GM18505 (cell line): Measurements from ENCODE around the gene NPIPA1.
"Not testable (repeated sequence)": the region's sequence is repeated elsewhere in the genome, so short reads cannot be mapped to it uniquely, and the experiment has no call there.

Experiments used
- ATAC-seq: cut with Tn5 transposase; IDR thresholded peaks from one replicate; pipeline ENCODE4 v1.9.1; 2021; ENCODE audit not compliant: unreplicated experiment
- POLR2A ChIP-seq: IDR thresholded peaks from 4 replicates; pipeline ENCODE4 v1.6.1; 2011; ENCODE audit warnings: borderline replicate concordance; ENCODE audit not compliant: insufficient read depth, insufficient read length; ENCODE audit errors: extremely low read depth

NPIPA1 gene

DNA sequence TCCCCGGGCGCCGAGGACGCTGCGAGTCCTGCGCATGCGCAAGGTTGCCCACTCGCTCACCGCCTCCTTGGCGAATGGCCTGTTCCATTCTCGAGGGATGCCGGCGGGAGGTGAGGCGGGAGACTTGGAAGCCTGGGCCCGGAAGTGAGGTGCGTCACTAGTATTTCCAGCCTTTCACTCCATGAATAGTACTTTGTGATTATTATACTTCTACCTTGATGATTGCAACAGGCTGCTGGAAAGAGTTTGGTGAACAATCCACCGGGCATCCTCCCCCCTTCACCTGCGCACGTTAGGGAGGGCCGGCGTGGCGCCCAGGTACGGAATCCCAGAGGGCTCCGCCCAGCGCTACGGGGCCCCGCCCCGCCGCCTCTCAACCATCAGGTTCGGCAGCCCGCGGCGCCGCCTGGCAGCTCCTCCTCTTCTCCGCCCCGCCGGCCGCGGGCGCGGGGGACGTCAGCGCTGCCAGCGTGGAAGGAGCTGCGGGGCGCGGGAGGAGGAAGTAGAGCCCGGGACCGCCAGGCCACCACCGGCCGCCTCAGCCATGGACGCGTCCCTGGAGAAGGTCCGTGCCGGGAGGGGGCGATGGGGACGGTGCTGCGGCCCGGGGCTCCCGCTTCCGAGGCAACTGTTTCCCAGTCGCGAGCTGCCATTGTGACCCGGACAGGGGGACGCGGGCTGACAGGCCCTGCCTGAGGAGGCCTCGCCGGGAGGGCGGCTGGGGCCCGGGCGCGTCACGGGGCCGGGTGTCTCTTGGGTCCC is 37.6 kb downstream of the NPIPA1 start, which contains the start of gene PDXDC1:
Gene PDXDC1 (plus strand): TSS at position 371 of the 762 bp plus-strand sequence. CDS start 174 bp downstream, at position 545.
- ATAC-seq = peak; percentile 89

GRCh38 chr16:14975418-14976194 is 38.4 kb downstream of the NPIPA1 start:
- ATAC-seq = peak; percentile 17

More for the DNA sequence above, 37.6 kb downstream of the NPIPA1 start, which contains the start of gene PDXDC1:
- TF ChIP-seq POLR2A = peak; percentile 81

DNA sequence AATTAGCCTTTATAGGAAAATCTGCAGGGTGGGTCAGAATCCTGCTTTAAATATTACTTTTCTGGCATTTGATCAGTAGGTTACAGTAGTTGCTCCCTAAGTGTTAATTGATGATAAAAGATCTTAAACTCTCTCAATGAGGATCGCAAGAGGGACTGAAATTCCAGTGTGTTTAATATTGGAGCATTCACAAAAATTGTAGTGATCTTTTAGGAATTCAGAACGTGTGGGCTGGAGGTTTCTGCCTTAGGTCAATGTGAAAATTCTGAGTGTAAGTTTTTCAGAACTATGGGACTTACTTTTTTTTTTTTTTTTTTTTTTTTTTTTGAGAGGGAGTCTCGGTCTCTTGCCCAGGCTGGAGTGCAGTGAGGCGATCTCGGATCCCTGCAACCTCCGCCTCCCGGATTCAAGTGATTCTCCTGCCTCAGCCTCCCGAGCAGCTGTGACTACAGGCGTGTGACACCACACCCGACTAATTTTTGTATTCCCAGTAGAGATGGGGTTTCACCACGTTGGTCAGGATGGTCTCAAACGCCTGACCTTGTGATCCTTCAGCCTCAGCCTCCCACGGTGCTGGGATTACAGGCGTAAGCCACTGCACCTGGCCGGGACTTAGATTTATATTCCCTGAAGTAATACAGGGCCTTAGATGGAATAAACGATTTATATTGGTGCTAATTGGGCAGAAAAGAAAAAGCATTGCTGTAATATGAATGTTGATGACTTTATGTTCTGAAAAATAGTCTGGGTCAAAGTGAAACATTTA is 39.9 kb downstream of the NPIPA1 start:
- not testable (repeated sequence) for ATAC-seq

DNA sequence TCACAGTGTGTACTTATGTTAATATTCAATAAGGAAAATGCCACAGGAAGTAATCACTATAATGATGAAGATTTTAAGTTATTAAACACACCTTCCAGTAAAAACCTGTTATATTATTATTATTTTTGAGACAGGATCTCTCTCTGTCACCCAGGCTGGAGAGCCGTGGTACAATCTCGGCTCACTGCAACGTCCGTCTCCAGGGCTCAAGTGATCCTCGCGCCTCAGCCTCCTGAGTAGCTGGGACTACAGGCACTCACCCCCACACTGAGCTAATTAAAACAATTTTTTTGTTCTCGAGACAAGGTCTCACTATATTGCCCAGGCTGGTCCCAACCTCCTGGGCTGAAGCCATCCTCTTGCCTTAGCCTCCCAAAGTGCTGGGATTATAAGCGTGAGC is 41.0 kb downstream of the NPIPA1 start:
- ATAC-seq = not testable (repeated sequence)

- ATAC-seq = not testable (repeated sequence)
Measured at GRCh38 chr16:14978908-14979307, 41.7 kb downstream of the NPIPA1 start.

DNA sequence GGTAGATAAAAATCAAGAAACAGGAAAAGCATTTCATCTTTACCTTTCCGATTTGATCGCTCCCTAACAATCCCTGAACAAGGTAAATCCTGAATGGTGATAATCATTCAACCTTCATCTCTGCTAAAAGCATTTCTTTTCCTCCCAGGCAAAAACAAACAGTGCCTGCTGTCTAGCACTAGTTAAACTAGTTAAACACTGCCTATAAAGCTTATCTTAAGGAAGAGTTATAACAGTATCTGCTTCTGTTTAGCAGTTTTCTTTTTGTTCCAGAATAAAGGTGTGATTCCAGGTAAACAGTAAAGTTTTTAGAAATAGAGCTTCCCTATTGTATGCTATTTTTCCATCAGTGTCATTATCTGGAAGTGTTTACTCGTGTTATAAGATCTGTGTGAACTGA is 44.0 kb downstream of the NPIPA1 start:
- not testable (repeated sequence) for ATAC-seq

DNA sequence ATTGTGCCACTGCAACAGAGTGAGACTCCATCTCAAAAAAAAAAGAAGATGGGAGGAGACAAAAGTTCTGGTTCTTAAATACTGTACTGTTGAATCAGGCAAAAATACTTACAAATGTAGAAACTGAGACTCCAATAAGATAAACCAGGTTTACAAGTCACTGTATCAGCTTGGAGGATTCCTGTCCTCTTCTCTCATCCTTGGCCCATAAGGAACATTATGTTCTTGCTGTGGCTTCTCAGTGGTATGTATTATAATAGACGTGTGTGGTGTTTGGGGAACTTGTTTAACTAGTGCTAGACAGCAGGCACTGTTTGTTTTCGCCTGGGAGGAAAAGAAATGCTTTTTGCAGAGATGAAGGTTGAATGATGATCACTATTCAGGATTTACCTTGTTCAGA is 45.3 kb downstream of the NPIPA1 start:
- ATAC-seq = not testable (repeated sequence)

- not testable (repeated sequence) for ATAC-seq
Measured at GRCh38 chr16:14988092-14988491, 50.8 kb downstream of the NPIPA1 start.

DNA sequence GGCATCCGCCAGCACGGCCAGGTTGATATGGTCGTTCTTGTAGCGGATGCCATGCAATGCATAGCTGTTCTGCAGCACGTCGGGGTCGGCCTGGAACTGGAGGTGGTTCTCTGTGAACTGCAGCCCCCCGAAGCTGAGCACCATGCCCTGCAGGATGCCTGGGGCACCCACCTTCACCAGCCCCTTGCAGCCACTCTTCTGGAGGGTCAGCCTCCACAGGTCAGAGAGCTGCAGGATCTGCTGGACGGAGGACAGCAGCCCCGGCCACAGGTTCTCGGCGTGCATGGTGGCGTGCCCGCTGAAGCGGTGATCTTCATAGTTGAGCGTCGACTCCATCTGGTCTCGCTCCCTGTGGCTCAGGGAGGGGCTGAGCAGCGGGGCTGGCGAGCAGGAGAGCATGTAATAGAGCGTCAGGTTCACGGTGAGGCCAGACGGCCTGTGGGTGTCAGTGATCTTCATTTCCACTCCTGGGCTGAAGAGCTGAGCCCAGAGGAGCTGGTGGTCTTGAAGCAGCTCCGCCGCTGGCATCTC is 51.5 kb downstream of the NPIPA1 start:
- ATAC-seq = not testable (repeated sequence)

GRCh38 chr16:14989291-14990281 is 52.3 kb downstream of the NPIPA1 start:
- ATAC-seq = not testable (repeated sequence)

GRCh38 chr16:14993277-14994151 is 56.3 kb downstream of the NPIPA1 start:
- ATAC-seq = not testable (repeated sequence)

DNA sequence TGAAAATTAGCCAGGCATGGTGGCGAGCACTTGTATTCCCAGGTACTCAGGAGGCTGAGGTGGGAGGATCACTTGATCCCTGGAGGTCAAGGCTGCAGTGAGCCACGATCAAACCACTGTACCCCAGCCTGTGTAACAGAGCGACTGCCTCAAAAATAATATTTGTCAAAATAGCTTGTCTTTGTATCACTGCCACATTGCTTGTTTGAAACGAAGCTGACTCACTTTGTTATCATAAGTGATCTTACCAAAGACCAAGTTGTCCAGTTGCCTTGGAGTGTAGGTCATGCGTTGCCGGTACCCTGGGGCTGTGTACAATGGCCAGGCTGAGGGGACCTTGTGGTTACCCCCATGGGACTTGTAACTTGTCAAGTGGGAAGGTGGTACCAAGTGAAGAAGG is 59.5 kb downstream of the NPIPA1 start:
- ATAC-seq = not testable (repeated sequence)

DNA sequence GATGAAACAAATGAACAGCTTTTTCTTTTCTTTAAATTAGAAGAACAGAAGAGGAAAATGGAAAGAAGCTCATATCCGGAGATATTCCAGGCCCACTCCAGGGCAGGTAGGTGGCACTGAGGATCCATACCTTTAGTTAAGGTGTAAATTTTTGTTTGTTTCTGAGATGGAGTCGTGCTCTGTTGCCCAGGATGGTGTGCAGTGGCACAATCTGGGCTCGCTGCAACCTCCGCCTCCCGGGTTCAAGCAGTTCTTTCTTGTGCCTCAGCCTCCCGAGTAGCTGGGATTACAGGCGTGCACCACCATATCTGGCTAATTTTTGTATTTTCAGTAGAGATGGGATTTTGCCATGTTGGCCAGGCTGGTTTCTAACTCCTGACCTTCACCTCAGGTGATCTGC is 61.1 kb downstream of the NPIPA1 start:
- not testable (repeated sequence) for ATAC-seq

DNA sequence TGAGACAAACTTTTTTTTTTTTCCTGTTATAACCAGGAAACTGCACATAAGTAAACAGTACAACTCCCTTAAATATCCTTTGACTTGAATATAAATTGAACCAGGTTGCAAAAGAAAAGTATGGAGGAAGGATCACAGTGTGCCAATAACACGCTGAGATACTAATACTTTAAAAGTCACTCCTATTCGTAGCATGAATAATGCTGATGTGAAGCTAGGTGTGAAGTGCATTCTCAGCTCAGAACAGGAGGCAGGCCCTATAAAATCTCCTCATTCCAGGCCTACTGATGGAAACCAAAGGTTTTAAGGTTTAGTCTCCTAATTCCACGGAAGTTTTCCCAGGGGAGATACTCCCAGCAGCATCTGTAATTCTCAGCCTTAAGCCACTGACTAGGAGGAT is 62.6 kb downstream of the NPIPA1 start:
- ATAC-seq = not testable (repeated sequence)
